22Rv1 (cell line): Measurements from ENCODE around the gene CAPNS1.

ENCODE experiments used
- H3K27ac ChIP-seq: fragments of 450-650 bp; 2 replicates; pipeline ENCODE4 v1.5.1; 2017
- CTCF ChIP-seq: fragments of 450-650 bp; IDR thresholded peaks from 2 replicates; pipeline ENCODE4 v1.5.1; 2017; ENCODE audit warnings: mild to moderate bottlenecking
- ZFX ChIP-seq: fragments of 450-650 bp; IDR thresholded peaks from 2 replicates; pipeline ENCODE4 v1.6.1; 2017; ENCODE audit warnings: antibody characterized with exemption, borderline replicate concordance

Gene CAPNS1

GRCh38 chr19:36139473-36140303 lies at the start of gene CAPNS1:
CAPNS1 (plus strand) TSS chr19:36140066; CDS start chr19:36141012, 946 bp downstream.
- TF ChIP-seq CTCF (peak; percentile 18; the same call in 1 of the 2 replicates), ZFX (no peak)
- H3K27ac ChIP-seq = peak within 1 kb of the TSS; percentile 99

- H3K27ac ChIP-seq = no peak overlapping the region
- TF ChIP-seq CTCF (no peak), ZFX (no peak)
Observed at GRCh38 chr19:36090910-36091695, 48.8 kb upstream of the CAPNS1 start.

GRCh38 chr19:36092566-36092965 lies 47.3 kb upstream of the CAPNS1 start:
- TF ChIP-seq CTCF = no peak
- TF ChIP-seq ZFX = no peak

GRCh38 chr19:36093146-36093662 lies 46.7 kb upstream of the CAPNS1 start:
- TF ChIP-seq ZFX = no peak
- TF ChIP-seq CTCF = no peak
- no peak overlapping the region for H3K27ac ChIP-seq

More at GRCh38 chr19:36092566-36092965, 47.3 kb upstream of the CAPNS1 start:
- H3K27ac ChIP-seq = no peak overlapping the region

- H3K27ac ChIP-seq = no peak overlapping the region
- TF ChIP-seq CTCF (no peak), ZFX (no peak)
Observed at GRCh38 chr19:36093687-36094086, 46.2 kb upstream of the CAPNS1 start.

GRCh38 chr19:36097036-36097435 lies 42.8 kb upstream of the CAPNS1 start:
- no peak overlapping the region for H3K27ac ChIP-seq
- TF ChIP-seq CTCF (no peak), ZFX (no peak)
